Gastroesophageal sphincter (tissue), 3 donors: ENCODE results near the gene ELAVL3.

ENCODE experiments used
- CTCF ChIP-seq, 4 experiments: fragments of 200-600 bp in 2 of 4; fragments of 450-650 bp in 2 of 4; sonication (generic) in 1 of 4; IDR thresholded peaks; one replicate each; pipeline ENCODE4 v1.5.1; 2017 to 2019; ENCODE audit warnings: antibody characterized with exemption in 4 of 4, mild to moderate bottlenecking in 2 of 4, moderate library complexity in 2 of 4
- EP300 ChIP-seq: sonication (generic); formaldehyde crosslinking; IDR thresholded peaks from one replicate; pipeline ENCODE4 v1.6.1; 2017; ENCODE audit warnings: antibody characterized with exemption, mild to moderate bottlenecking
- POLR2AphosphoS5 ChIP-seq: sonication (generic); formaldehyde crosslinking; IDR thresholded peaks from one replicate; pipeline ENCODE4 v1.6.1; 2017; ENCODE audit warnings: antibody characterized with exemption

- TF ChIP-seq CTCF (IDR thresholded peaks at IDR 0.05) (no peak), EP300 (no peak), POLR2AphosphoS5 (no peak)
Observed at GRCh38 chr19:11437955-11438354, 42.9 kb downstream of the ELAVL3 start.
